ENCODE results near the gene RPL38. TPM values are rescaled to one million over a fixed set of nuclear protein-coding genes. Genes with fewer than 3 reads are reported as not detected.

RPL38 gene
- total RNA-seq, 1 donor from 2014 or later: 967 TPM

DNA sequence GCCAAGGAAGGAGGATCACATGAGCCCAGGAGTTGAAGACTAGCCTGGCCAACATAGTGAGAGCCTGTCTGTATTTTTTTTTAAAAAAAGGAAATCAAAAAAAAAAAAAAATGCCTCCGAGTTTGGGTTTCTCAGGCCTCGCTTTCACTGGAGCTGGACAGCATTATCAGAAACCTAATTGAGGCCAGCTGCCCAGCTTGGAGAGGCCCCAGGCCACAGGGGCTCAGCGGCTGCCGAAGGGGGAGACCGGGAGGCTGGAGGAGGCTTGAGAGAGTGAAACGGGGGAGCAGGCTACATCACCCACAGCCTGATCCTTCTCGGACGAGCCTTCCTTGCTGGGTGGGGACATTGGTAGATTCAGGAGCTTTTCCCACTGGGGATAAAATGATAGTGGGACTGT is 15.0 kb downstream of the RPL38 start:
- Mint-ChIP-seq H3K9me3 (no peaks in the 10 kb centered on the region), H3K27me3 (ENCODE audit: low read depth) (peaks cover 32% of the 10 kb centered on the region), H3K4me3 (no peak overlapping the region), H3K36me3 (ENCODE audit: low read depth) (no peaks in the 10 kb centered on the region), H3K4me1 (peaks cover 18% of the 10 kb centered on the region), H3K27ac (ENCODE audit: unreplicated experiment) (peak overlapping the region; percentile 9)
- TF ChIP-seq, protein P1, sequence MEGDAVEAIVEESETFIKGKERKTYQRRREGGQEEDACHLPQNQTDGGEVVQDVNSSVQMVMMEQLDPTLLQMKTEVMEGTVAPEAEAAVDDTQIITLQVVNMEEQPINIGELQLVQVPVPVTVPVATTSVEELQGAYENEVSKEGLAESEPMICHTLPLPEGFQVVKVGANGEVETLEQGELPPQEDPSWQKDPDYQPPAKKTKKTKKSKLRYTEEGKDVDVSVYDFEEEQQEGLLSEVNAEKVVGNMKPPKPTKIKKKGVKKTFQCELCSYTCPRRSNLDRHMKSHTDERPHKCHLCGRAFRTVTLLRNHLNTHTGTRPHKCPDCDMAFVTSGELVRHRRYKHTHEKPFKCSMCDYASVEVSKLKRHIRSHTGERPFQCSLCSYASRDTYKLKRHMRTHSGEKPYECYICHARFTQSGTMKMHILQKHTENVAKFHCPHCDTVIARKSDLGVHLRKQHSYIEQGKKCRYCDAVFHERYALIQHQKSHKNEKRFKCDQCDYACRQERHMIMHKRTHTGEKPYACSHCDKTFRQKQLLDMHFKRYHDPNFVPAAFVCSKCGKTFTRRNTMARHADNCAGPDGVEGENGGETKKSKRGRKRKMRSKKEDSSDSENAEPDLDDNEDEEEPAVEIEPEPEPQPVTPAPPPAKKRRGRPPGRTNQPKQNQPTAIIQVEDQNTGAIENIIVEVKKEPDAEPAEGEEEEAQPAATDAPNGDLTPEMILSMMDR (conservative IDR thresholded peaks at IDR 0.05): no peak
- no peak for DNase-seq (ENCODE audit: low read depth, low spot score)

DNA sequence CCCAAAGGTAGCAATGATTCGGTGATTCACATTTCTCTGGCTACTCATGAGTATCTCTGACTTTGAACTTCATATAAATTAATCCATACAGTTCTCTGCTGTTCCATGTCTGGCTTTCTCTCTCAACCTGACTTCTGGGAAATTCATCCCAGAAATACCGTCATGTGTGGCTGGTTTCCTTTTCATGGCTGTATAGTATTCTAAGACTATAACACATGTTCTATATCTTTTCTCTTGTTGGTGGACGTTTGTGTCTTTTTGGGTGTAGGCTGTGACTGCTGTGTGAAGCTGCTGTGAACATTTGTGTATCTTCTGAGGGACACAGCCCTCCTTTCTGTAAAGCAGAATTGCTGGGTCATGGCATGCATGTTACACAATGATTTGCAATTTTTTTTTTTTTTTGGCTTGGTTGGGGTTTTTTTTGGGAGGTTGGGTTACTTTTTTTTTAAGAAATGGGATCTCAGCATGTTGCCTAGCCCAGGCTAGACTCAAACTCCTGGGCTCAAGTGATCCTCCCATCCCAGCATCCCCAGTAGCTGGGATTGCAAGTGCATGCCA is 16.2 kb downstream of the RPL38 start:
- no peak for DNase-seq (ENCODE audit: low read depth, low spot score)
- Mint-ChIP-seq H3K27ac (ENCODE audit: unreplicated experiment) (no peak overlapping the region), H3K4me3 (no peak overlapping the region), H3K36me3 (ENCODE audit: low read depth) (no peaks in the 10 kb centered on the region), H3K4me1 (peaks cover 11% of the 10 kb centered on the region), H3K9me3 (no peaks in the 10 kb centered on the region), H3K27me3 (ENCODE audit: low read depth) (peaks cover 19% of the 10 kb centered on the region)
- TF ChIP-seq, protein P1 (conservative IDR thresholded peaks at IDR 0.05): no peak

DNA sequence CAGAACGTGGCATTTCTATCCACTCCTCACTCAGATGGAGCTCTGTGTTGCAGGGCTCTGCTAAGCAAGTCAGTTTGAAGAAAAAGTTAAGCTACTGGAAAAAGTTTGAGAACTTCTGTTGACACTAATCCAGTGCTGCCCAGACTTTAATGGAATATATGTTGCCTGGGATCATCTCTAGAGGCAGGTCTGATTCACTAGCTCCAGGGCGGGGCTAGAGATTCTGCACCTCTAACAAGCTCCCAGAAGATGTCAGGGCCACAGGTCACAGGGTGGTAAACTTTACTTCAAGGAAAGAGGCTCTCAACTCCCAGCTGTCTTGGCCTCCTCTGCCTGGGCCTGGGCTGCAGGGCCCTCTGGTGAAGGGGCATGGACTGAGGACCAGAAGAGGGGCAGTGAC is 16.7 kb downstream of the RPL38 start:
- DNase-seq (ENCODE audit: low read depth, low spot score): no peak
- peaks cover 8% of the 10 kb centered on the region for H3K4me1 Mint-ChIP-seq
- H3K4me3 Mint-ChIP-seq: no peak overlapping the region
- no peaks in the 10 kb centered on the region for H3K9me3 Mint-ChIP-seq
- no peak overlapping the region for H3K27ac Mint-ChIP-seq (ENCODE audit: unreplicated experiment)
- H3K36me3 Mint-ChIP-seq (ENCODE audit: low read depth): no peaks in the 10 kb centered on the region
- peaks cover 14% of the 10 kb centered on the region for H3K27me3 Mint-ChIP-seq (ENCODE audit: low read depth)
- TF ChIP-seq, protein P1 (conservative IDR thresholded peaks at IDR 0.05): no peak

DNA sequence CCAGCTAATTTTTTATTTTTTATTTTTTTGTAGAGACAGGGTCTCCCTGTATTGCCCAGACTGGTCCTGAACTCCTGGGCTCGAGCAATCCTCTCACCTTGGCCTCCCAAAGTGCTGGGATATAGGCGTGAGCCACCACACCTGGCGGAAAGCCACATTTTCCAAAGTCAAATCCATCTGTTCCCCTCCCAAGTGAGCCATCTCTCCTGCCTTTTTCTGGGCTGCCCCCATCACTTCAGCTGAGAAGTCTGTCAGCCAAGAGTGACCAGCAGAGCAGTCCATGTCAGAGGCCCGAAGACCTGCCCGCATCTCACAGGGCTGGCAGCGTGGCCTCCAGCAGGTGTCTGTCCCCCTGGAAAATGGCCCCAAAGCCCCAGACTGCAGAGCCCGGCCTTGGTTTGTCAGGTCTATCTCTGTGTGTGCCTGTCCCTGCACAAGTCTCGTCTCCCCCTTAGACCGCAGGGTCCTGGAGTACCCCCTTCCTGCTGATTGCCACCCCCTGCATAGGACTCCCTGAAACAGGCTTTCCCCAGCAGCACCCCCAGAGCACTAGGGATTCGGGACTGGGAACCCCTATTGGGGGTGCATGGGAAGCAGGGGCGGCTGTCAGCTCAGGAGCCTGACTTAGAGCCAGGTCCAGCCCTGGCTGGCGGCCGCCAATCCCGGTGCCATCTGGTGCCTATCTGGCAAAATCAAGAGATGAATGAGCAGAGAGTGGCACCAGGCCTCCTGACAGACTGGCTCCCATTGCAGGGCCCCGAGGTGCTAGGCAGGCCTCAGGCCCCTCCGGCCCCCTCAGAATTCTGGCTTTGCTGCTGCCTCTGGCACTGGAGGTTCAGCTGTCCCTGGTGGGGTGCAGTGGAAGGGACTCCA is 17.7 kb downstream of the RPL38 start:
- DNase-seq (ENCODE audit: low read depth, low spot score): no peak
- Mint-ChIP-seq H3K9me3 (no peaks in the 10 kb centered on the region), H3K4me1 (peaks cover 14% of the 10 kb centered on the region), H3K36me3 (ENCODE audit: low read depth) (no peaks in the 10 kb centered on the region), H3K27ac (ENCODE audit: unreplicated experiment) (no peak overlapping the region), H3K4me3 (no peak overlapping the region), H3K27me3 (ENCODE audit: low read depth) (peaks cover 8% of the 10 kb centered on the region)
- TF ChIP-seq, protein P1 (conservative IDR thresholded peaks at IDR 0.05): no peak

DNA sequence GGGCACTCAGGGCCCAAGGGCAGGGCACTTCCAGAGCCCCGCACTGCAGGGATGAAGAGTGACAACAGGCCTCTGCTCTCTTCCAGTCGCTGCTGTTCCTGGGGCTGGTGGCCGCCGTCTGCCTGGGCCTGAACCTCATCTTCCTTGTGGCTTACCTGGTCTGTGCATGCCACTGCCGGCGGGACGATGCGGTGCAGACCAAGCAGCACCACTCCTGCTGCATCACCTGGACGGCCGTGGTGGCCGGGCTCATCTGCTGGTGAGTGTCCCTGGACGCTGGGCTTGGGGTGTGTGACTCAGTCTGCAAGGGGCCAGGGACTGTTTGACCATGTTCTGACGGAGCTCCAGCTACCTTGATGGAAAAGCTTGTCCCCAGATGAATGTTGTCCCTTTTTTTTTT is 18.9 kb downstream of the RPL38 start:
- no peak for DNase-seq (ENCODE audit: low read depth, low spot score)
- H3K27me3 Mint-ChIP-seq (ENCODE audit: low read depth): peaks cover 3% of the 10 kb centered on the region
- H3K36me3 Mint-ChIP-seq (ENCODE audit: low read depth): no peaks in the 10 kb centered on the region
- TF ChIP-seq, protein P1 (conservative IDR thresholded peaks at IDR 0.05): no peak
- H3K4me1 Mint-ChIP-seq: peaks cover 15% of the 10 kb centered on the region
- no peak overlapping the region for H3K27ac Mint-ChIP-seq (ENCODE audit: unreplicated experiment)
- H3K9me3 Mint-ChIP-seq: no peaks in the 10 kb centered on the region
- no peak overlapping the region for H3K4me3 Mint-ChIP-seq
